GM19035 (cell line): Measurements from ENCODE around the gene ACTL10.

Experiments
- ATAC-seq: cut with Tn5 transposase; IDR thresholded peaks from one replicate; pipeline ENCODE4 v1.9.1; 2021; ENCODE audit not compliant: unreplicated experiment

Gene ACTL10

GRCh38 chr20:33648396-33649004, 18.2 kb upstream of the ACTL10 start:
- no peak for ATAC-seq

DNA sequence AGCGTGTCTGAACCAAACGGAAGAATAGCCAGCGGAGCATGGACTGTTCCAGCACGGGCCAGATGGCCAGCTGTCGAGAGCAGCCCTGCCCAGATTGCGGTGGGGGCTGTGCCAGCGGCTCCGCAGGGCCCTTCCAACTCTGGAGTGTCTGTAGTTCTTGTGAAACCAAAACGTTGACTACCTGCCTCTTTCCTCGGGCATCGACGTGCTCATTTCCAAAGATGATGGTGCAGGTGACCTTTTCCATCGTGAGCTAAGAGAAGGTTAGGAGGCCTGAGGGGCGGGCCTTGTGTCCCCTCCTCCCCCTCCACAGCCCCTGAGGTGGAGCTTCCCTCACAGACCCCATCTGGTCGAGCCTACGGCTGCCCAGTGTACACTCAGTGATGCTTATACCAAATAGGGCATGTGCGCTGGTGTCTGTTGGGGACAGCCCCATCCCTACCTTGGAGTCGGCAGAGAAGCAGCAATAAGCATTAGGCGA, 17.5 kb upstream of the ACTL10 start:
- no peak for ATAC-seq

DNA sequence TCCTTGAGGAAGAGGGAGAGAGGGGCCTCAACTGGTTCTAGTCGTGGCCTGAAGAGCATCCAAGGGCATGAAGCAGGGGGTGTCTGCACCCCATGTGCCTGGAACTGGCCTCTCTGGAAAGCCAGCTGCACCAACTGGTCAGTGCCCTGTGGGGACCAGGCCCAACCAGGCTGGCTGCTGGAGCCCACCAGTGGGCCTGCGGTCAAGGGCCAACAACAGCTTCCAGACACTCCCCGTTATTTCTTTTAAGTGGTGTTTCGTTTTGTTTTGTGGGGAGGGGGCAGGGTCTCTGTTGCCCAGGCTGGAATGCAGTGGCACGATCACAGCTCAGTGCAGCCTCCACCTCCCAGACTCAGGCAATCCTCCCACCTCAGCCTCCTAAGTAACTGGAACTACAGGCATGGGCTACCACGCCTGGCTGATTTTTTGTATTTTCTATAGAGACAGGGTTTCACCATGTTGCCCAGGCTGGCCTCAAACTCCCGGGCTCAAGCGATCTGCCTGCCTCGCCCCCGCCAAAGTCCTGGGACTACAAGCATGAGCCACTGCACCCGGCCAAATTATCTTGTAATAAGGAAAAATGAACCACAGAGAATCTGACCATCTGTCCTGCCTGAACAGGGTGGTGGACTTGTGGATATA, 16.5 kb upstream of the ACTL10 start:
- no peak for ATAC-seq

- ATAC-seq = no peak
These were observed 15.8 kb upstream of the ACTL10 start for GRCh38 chr20:33650753-33651561.

DNA sequence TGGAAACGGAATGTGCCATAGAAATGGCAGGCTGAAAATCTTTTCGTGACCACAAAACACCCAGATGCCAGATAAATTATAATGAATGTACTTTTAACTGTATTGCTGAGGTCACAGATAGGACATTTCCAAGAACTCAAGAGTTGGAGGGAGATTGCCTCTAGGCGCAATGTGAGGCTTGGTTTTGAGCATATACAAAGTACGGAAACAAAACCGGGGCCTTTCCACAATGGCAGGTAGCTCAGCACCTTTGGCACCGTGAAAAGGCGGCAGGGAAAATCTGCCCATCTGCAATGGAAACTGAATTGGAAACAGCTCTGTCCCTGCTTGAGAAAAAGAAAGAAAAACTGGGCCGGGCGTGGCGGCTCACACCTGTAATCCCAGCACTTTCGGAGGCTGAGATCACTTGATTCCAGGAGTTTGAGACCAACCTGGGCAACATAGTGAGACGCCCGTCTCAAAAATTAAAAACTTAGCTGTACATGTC, 15.1 kb upstream of the ACTL10 start:
- ATAC-seq = no peak

DNA sequence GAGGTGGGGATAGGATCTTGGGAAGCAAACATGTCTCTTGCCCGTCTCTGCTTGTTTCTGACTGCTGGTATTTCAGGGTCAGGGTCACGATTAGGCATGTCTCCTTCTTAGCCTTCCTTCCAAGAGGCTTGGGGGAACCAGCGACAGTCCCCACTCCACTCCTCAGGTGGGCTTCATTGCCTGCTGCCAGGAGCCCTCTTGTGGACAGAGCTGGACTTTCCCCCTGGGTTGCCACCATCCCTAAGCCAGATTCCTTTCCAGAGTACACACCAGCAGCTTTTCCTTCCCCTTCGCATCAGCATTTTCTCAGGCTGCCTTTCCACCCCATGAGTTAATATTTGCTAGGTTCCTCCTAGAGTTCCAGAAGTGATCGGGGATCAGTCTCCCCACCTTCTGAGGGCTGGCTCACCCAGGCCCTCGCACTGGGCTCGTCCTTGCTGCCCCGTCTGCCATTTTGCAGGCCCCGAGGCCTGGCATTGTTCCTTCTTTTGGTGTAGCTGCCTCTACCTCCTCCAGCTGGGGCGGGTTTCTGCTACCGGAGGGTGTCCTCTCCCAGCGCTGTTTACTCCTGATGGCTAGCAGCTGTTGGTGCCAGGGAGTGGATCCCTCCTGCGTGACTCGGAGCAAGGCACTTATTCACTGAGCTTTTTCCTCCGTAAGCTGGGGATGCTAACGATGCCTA, 13.4 kb upstream of the ACTL10 start:
- ATAC-seq = no peak

- no peak for ATAC-seq
These were observed 12.7 kb upstream of the ACTL10 start for GRCh38 chr20:33653900-33654596.

DNA sequence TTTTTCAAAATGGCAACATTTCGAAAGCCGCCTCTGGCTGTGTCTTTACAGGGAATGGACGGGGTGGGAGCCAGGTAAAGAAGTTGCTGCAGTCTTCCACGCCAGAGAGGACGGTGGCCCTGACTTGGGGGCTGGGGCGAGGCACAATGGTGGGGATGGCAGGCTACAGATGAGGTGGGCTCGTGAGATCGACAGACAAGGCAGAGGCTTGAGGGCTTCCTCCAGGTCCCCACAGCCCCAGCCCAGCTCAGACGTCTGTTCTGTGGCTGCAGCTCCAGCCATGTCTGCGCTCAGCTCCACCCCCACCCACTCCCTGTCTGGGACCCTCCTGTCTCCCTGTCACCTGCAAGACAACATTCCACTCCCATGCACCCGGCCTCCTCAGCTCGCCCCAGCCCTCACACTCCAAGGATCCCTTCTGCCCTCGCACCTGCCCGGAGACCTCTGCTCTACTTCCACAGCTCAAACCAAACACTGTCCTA, 12.0 kb upstream of the ACTL10 start:
- ATAC-seq = no peak

GRCh38 chr20:33655164-33655563, 11.6 kb upstream of the ACTL10 start:
- no peak for ATAC-seq

GRCh38 chr20:33656010-33656782, 10.5 kb upstream of the ACTL10 start:
- ATAC-seq = no peak

- no peak for ATAC-seq
These were observed 9.7 kb upstream of the ACTL10 start for GRCh38 chr20:33656783-33657703.

GRCh38 chr20:33657704-33658095, 9.0 kb upstream of the ACTL10 start:
- no peak for ATAC-seq

DNA sequence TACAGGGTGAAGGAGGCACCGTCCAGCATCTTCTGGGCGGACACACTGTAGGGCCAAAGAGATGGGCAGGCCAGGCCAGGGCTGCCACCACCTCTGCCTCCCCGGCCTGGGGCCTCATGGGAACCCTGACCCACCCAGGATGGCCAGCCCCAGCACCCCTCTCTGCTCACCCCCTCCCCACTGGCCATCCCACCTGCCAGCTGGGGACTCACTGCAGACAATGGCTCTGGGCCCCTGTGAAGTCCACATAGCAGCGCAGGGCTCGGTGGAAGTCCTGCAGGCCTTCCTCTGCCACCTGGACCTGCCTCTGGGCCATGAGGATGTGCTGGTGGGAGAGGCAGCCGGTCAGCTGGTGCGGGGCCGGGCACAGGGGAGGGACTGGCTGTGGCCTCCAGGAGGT, 8.2 kb upstream of the ACTL10 start:
- no peak for ATAC-seq

DNA sequence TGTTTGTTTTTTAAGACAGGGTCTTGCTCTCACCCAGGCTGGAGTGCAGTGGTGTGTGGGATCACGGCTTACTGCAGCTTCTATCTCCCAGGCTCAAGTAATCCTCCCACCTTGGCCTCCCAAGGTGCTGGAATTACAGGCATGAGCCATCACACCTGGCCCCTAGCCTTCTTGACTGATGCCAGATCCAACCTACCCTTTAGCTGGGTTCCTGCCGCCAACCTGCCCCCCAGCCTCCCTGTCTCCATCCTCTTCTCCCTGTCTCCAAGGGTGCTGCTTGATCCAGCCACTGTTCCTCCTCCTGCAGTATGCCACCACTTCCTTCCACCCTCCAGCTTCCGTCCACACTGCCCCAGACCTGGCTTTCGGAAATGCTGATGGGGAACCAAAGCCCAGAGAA, 7.8 kb upstream of the ACTL10 start:
- no peak for ATAC-seq

DNA sequence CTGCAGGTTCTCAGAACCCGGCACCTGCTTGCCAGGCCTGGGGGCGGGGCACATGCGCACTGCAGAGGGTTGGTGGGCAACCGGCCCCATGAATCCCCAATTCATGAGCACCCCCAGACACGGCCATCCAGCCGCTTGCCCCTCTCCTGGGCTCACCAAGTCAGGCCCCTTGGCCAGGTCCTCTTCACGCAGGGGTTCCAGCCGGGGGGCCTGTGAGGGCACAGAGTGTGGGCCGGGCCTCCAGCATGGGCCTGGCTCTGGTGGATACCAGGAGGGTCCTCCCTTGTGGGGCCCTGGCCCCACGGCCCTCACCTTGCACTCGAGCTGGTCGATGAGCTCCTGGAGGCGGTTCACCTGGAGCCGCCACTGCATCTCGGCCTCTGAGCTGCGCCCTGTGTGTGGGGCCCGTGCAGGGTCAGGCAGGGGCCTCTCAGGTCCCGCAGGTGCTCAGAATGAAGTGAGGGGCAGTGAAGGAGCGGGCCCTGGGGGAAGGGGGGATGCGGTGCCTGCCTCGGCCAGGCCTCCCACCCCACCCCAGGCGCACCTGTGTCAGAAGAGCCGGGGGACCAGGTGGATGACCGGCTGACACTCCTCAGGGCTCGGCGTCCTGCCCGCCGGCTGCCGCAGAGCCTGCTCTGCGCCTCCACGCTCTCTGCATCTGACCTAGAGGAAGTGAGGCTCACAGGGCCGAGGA, 7.3 kb upstream of the ACTL10 start:
- no peak for ATAC-seq

DNA sequence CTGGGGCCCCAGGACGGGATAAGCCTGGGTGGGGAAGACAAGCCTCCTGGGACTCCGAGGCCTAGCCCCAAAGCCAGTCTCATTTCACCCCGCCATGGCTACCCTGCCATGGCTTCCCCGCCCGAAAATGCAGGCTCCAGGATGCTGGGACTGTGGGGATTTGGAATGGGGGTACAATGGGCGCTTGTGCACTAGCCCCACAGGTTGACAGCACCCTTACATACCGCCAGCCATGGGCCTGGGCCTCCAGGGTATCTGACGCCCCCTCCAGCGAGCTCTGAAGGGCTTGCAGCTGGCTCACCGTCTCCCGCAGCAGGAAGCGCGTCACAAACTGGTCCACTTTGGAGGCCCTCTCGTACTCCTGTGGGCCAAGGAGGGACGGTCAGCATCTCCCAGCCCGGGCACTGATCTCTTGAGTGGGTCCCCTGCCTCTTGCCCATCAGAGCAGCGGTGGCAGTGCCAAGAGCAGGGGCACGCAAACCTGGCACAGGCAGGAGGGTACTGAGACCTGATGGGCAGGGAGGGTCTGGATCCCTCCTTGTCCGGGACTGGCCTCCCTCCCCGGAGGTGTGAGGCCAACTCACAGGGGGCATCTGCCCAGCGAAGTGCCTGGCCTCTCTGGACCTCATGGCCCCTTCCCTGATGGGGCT, 6.6 kb upstream of the ACTL10 start:
- ATAC-seq = no peak

DNA sequence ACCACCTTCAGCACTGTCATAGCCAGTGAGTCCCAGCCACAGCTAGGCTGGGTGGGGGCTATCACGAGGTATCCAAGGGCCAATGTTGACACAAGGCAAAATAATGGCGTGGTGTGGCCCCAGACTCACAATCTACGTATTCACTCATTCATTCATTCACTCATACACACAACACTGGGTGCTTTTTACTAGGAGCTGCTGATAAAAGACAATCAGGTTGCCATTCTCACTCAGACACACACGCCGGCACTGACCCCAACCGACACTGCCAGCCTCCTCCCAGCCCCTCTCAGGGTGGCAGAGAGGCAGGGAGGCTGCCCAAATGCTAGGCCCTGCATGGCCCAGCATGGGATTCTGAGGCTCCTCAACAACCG, 6.1 kb upstream of the ACTL10 start:
- no peak for ATAC-seq

DNA sequence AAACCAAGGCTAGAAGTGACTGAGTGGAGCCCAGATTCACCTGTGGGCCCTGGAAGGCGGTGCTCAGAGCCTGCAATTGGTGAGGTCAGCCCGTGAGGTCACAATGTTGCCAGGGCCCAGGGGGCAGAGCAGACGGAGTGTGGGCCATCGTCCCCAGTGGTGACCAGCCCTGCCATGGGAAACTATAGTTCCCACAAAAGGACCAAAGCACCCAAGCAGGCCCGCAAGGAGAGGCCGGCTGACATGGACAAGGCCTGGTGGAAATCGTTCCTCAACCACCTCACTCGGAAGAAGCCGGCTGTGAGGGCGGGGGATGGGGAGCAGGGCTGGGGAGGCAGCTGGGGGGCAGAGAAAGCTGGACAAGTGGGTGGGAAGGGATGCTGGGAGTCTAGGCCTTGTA, 4.6 kb upstream of the ACTL10 start, which contains the start of gene C20orf144:
Gene C20orf144, plus strand, starts transcription at position 156 of the 400 bp plus-strand sequence. Its CDS starts 19 bp downstream, at position 175.
- no peak for ATAC-seq
